ENCODE data around the gene RPS6KA4. TPM values are rescaled to one million over a fixed set of nuclear protein-coding genes. Genes with fewer than 3 reads are reported as not detected.

RPS6KA4 gene
- total RNA-seq, 1 experiment from 2014 or later = 148 TPM

DNA sequence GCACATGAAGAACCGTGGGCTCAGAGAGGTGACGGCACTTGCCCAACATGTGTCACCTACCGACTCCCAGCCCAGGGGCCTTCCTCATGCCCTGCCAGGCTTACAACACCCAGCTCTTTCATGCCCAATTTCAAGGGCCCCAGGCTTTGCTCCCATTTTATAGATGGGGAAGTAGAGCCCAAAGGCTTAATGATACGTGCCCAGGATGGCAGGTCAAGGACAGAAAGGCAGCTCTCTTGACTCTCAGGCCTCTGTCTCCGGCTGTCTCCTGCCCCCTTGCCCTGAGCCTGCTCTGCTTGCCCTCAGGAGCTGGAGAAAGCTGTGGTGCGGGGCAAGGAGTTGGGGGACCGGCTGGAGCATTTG is 10.0 kb upstream of the RPS6KA4 start:
- Histone ChIP-seq H3K9me3 (ENCODE audit: low read length) (no peaks in the 10 kb centered on the region), H3K4me1 (ENCODE audit: insufficient read depth, low read length) (peaks cover 6% of the 10 kb centered on the region), H4K20me1 (ENCODE audit: low read length) (no peaks in the 10 kb centered on the region), H2AFZ (ENCODE audit: low read length) (no peak overlapping the region), H3K79me2 (ENCODE audit: low read length) (no peaks in the 10 kb centered on the region), H3K9ac (ENCODE audit: low read length) (no peak overlapping the region), H3K4me3 (ENCODE audit: low read length) (no peak overlapping the region), H3K4me2 (ENCODE audit: low read length) (no peak overlapping the region), H3F3A (ENCODE audit: low read length, unreplicated experiment) (no peaks in the 10 kb centered on the region), H3K27ac (ENCODE audit: low read length) (no peak overlapping the region), H3K36me3 (ENCODE audit: low read depth, low read length) (no peaks in the 10 kb centered on the region), H3K9me2 (replicated peaks; ENCODE audit: low read length) (no peaks in the 10 kb centered on the region), H3K27me3 (ENCODE audit: low read length) (no peaks in the 10 kb centered on the region)
- ChIA-PET CTCF (no interaction called here), POLR2A (ENCODE audit: unreplicated experiment) (interaction anchor here (0.7 kb wide), 1 partner anchor 31 kb away, joined by 3 read pairs; the partner anchor contains the start of genes PRDX5 and TRMT112)
- intact Hi-C loops (cut with micrococcal nuclease) = no loop called here
- no peak for DNase-seq
- no peak for ATAC-seq
- TF ChIP-seq EZH2 (IDR thresholded peaks at IDR 0.05; ENCODE audit: low read length, unreplicated experiment) (no peak), EZH2phosphoT487 (IDR thresholded peaks at IDR 0.05; ENCODE audit: borderline replicate concordance, low read length) (no peak)
- TF ChIP-seq, protein P1, sequence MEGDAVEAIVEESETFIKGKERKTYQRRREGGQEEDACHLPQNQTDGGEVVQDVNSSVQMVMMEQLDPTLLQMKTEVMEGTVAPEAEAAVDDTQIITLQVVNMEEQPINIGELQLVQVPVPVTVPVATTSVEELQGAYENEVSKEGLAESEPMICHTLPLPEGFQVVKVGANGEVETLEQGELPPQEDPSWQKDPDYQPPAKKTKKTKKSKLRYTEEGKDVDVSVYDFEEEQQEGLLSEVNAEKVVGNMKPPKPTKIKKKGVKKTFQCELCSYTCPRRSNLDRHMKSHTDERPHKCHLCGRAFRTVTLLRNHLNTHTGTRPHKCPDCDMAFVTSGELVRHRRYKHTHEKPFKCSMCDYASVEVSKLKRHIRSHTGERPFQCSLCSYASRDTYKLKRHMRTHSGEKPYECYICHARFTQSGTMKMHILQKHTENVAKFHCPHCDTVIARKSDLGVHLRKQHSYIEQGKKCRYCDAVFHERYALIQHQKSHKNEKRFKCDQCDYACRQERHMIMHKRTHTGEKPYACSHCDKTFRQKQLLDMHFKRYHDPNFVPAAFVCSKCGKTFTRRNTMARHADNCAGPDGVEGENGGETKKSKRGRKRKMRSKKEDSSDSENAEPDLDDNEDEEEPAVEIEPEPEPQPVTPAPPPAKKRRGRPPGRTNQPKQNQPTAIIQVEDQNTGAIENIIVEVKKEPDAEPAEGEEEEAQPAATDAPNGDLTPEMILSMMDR (conservative IDR thresholded peaks at IDR 0.05; ENCODE audit: low read depth, low read length) = no peak
- no TSS peak for BruUV-seq (replicated peaks)

DNA sequence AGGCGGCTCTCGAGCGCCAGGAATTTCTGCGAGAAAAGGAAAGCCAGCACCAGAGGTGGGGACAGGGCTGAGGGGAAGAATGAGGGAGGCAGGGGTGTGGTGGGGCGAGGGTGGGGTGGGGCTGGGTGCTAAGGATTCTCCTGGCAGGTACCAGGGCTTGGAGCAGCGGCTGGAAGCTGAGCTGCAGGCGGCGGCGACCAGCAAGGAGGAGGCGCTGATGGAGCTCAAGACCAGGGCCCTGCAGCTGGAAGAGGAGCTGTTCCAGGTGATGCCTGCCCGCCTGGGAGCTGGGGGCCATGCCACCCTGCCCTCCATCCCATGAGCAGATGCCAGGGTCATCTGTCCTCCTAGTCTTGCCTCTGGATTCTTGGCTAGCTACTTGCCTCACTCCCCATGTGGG is 9.6 kb upstream of the RPS6KA4 start:
- Histone ChIP-seq H3K9me2 (replicated peaks; ENCODE audit: low read length) (no peaks in the 10 kb centered on the region), H3K9me3 (ENCODE audit: low read length) (no peaks in the 10 kb centered on the region), H3K79me2 (ENCODE audit: low read length) (no peaks in the 10 kb centered on the region), H3K4me3 (ENCODE audit: low read length) (no peak overlapping the region), H3F3A (ENCODE audit: low read length, unreplicated experiment) (no peaks in the 10 kb centered on the region), H4K20me1 (ENCODE audit: low read length) (no peaks in the 10 kb centered on the region), H3K36me3 (ENCODE audit: low read depth, low read length) (no peaks in the 10 kb centered on the region), H3K27me3 (ENCODE audit: low read length) (no peaks in the 10 kb centered on the region), H3K4me1 (ENCODE audit: insufficient read depth, low read length) (peaks cover 6% of the 10 kb centered on the region), H3K27ac (ENCODE audit: low read length) (no peak overlapping the region), H3K9ac (ENCODE audit: low read length) (no peak overlapping the region), H2AFZ (ENCODE audit: low read length) (no peak overlapping the region), H3K4me2 (ENCODE audit: low read length) (no peak overlapping the region)
- TF ChIP-seq EZH2 (IDR thresholded peaks at IDR 0.05; ENCODE audit: low read length, unreplicated experiment) (no peak), EZH2phosphoT487 (IDR thresholded peaks at IDR 0.05; ENCODE audit: borderline replicate concordance, low read length) (no peak)
- TF ChIP-seq, protein P1 (conservative IDR thresholded peaks at IDR 0.05; ENCODE audit: low read depth, low read length) = no peak
- BruUV-seq (replicated peaks) = no TSS peak
- DNase-seq = no peak
- CTCF ChIA-PET = no interaction called here
- POLR2A ChIA-PET (ENCODE audit: unreplicated experiment) = interaction anchor here (0.7 kb wide), 1 partner anchor 32 kb away, joined by 3 read pairs; the partner anchor contains the start of genes PRDX5 and TRMT112
- intact Hi-C loops (cut with micrococcal nuclease) = no loop called here
- no peak for ATAC-seq

DNA sequence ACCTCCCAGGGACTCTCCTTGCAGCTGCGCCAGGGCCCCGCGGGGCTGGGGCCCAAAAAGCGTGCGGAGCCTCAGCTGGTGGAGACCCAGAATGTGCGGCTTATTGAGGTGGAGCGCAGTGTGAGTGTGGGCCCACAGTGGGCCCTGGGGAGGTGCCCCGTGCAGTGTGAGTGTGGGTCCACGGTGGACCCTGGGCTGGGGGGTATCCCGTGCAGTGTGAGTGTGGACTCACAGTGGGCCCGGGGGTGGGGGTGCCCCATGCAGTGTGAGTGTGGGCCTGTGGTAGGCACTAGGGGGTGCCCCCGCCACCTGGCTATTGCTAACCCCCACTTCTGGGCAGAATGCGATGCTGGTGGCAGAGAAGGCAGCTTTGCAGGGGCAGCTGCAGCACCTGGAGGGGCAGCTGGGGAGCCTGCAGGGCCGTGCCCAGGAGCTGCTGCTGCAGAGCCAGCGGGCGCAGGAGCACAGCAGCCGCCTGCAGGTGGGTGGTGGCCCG is 7.8 kb upstream of the RPS6KA4 start:
- TF ChIP-seq, protein P1 (conservative IDR thresholded peaks at IDR 0.05; ENCODE audit: low read depth, low read length) = no peak
- TF ChIP-seq EZH2 (IDR thresholded peaks at IDR 0.05; ENCODE audit: low read length, unreplicated experiment) (no peak), EZH2phosphoT487 (IDR thresholded peaks at IDR 0.05; ENCODE audit: borderline replicate concordance, low read length) (no peak)
- Histone ChIP-seq H3K4me3 (ENCODE audit: low read length) (no peak overlapping the region), H3K4me2 (ENCODE audit: low read length) (no peak overlapping the region), H3K9me2 (replicated peaks; ENCODE audit: low read length) (no peaks in the 10 kb centered on the region), H4K20me1 (ENCODE audit: low read length) (no peaks in the 10 kb centered on the region), H3K79me2 (ENCODE audit: low read length) (no peaks in the 10 kb centered on the region), H3K4me1 (ENCODE audit: insufficient read depth, low read length) (peaks cover 12% of the 10 kb centered on the region), H2AFZ (ENCODE audit: low read length) (no peak overlapping the region), H3K27me3 (ENCODE audit: low read length) (no peaks in the 10 kb centered on the region), H3K9ac (ENCODE audit: low read length) (no peak overlapping the region), H3K27ac (ENCODE audit: low read length) (no peak overlapping the region), H3K9me3 (ENCODE audit: low read length) (no peaks in the 10 kb centered on the region), H3F3A (ENCODE audit: low read length, unreplicated experiment) (no peaks in the 10 kb centered on the region), H3K36me3 (ENCODE audit: low read depth, low read length) (no peaks in the 10 kb centered on the region)
- DNase-seq (no peak), ATAC-seq (no peak)
- POLR2A ChIA-PET (ENCODE audit: unreplicated experiment) = no interaction called here
- no TSS peak for BruUV-seq (replicated peaks)
- CTCF ChIA-PET = no interaction called here
- intact Hi-C loops (cut with micrococcal nuclease) = no loop called here

All from PC-3 (cell line).